Hypothalamus (tissue), 51 donors: ENCODE results near the gene C9orf153.
"Not testable (repeated sequence)": the region's sequence is repeated elsewhere in the genome, so short reads cannot be mapped to it uniquely, and the experiment has no call there.

Source experiments
- DNase-seq, 51 donors: peaks; one replicate each; lab custom pipeline; 2025; lab: John Stamatoyannopoulos, UW

The C9orf153 gene

GRCh38 chr9:86201474-86202337 lies 57.8 kb downstream of the C9orf153 start:
- peak in 2 of 51 donors; percentile 2 to 4 for DNase-seq

- no peak for DNase-seq
Measured at GRCh38 chr9:86200599-86201162, 58.8 kb downstream of the C9orf153 start.

DNA sequence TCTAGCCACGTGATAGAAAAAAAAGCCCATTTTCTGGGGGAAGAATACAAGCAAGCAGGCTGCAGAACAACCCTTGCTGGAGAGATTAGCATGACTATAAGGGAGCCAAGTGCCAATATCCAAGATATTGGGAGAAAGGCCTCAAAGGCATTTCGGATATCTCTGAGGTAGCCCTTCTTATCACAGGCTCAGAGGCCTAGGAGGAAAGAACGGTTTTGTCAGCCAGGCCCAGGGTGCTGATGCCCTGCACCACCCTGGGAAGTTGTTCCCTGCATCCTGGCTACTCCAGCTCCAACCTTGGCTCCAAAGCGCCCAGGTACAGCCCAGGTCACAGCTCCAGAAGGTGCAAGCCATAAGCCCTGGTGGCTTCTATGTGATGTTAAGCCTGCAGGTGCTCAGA lies 66.4 kb downstream of the C9orf153 start:
- DNase-seq: no peak

GRCh38 chr9:86190700-86191099 lies 68.8 kb downstream of the C9orf153 start:
- DNase-seq: not testable (repeated sequence)

GRCh38 chr9:86187121-86187520 lies 72.3 kb downstream of the C9orf153 start:
- DNase-seq: no peak

DNA sequence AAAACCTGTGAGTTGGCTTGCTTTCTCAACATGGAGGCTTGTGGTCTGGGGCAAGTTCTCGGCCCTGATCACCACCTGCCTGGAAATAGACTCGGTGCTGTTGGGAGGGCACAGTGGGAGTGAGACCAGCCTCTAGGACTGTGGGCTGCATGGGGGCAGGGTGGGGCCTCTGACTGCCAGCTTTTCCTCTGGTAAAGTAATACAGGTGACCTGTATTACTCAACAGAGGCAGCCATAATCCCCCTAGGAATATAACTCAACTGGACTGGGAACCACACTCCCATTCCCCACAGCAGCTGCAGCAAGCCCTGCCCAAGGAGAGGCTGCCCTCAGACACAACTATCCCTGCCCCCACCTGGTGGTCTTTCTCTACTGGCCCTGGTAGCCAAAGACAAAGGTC lies 72.8 kb downstream of the C9orf153 start:
- no peak for DNase-seq

DNA sequence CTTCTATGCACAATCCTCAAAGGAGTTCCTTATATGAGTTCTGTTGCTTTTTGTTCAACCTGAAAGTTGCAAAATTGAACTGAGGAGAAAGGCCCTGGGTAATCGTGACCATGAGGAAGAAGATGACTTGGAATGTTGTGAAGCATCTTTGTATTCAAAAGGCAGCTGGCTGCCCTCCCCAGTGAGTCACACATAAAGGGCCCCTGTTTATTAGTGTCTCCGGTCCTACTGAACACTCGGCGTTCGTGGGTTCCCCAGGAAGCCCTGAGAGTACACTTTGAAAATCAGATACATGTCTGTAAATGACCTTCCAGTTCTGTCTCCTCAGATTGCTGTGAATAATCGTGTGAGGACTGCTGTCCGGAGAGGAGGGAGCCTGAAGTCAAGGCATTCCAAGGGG lies 73.6 kb downstream of the C9orf153 start:
- DNase-seq: peak in 14 of 51 donors; percentile 3 to 35 (median 14)

DNA sequence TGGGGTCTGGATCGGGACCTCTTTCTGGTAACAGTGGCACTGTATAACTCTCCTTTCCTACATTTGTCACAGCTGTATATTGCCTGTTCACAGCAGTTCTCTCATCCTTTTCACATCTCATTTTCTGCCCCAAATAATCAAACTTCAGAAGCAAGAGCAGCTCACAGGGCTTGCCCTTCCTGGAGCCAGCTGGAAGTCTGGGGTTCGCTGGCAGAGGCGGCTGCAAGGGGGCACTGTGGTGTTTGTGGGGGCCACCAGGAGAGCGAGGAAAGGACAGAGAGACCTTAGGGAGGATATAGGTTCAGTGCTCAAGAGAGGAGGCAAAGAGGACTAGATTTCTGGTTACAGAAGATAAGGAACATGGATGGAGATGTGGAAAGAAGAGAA lies 75.3 kb downstream of the C9orf153 start:
- no peak for DNase-seq

GRCh38 chr9:86183229-86184137 lies 76.0 kb downstream of the C9orf153 start:
- DNase-seq: no peak

DNA sequence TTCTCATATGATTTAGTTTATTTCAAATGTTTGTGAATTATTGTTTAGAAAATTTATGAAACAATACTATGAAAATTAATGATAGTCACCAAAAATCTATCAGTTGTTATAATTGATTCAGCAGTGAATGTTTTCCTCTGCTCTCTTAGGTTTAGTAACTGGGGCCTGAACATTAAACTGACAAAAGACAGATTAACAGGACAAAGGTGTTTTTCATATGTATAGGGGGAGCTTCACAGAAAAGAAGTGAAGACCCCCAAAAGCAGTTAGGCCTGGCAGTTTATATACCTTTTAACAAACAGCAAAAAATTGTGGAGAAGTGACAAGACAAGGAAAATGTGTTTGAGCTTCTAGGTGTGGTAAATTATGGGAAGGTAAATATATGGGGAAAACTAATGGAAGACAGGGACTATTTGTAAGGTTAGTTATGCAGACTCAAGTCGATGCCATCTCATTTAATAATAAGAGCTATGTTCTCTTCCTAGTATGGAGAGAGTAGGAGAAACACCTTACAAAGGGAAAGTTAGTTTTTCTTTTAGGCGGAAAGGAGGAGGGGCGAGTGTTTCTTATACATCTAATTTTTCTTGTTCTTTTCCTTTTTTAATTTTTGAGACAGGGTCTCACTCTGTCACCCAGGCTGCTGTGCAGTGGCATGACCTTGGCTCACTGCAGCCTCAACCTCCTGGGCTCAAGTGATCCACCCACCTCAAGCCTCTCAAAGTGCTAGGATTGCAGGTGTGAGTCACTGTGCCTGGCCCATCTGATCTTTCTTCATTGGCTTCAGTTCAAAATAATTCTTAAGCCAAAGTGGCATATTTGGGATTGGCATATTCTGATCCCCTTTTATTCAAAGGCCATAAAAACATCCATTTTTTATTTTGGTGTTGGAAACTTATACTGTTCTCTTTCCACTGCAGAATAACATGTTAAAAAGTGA lies 77.8 kb downstream of the C9orf153 start:
- DNase-seq: no peak

DNA sequence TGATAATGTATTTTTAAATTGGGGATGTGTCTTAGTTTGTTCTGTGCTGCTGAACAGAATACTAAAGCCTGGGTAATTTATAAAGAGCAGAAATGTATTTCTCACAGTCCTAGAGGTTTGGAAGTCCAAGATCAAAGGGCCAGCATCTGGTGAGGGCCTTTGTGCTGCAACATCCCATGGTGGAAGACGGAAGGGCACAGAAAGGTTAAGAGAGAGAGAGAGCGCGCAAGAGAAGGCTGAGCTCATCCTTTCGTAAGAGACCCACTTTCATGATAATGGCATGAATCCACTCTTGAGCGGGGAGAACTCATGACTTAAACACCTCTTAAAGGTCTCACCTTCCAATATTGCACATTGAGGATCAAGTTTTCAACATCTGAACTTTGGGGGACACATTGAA lies 81.0 kb downstream of the C9orf153 start:
- DNase-seq: no peak

DNA sequence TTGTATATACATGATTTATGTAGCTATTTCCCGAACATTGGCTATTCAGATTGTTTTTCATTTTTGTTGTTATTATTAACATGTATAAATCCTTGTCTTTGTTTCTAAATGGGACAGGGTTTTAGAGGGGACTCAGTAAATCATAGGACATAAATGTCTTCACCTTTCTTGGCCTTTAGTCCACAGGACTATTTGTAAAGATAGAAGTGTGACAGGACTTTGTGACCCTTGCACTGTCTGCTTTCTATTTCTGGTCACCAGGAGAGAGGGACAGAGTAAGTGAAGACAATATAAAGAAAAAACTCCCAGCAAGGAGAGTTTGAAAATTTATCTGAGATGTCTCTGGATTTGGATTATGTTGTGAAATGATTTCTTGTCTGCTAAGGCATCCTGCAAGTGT lies 81.5 kb downstream of the C9orf153 start:
- no peak for DNase-seq

DNA sequence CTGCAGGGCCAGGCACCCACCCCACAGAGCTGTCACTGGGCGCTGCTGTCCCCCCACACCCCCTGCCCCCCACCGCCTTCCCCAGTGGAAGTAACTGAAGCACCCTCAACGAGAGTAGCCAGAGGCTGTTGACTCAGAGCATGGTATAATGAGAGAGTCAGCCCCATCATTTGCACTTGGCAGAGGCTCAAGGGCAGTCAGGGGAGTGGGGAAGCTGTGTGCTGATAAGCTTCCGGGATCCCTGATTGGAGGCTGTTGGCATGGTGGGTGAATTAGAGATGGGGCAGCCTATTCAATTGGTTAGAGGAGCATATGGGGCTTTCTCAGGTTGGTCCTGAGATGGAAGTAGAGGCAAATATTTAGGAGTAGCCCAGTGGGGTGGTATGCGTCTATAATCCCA lies 83.0 kb downstream of the C9orf153 start:
- DNase-seq: no peak

GRCh38 chr9:86175743-86176456 lies 83.6 kb downstream of the C9orf153 start:
- DNase-seq: no peak

DNA sequence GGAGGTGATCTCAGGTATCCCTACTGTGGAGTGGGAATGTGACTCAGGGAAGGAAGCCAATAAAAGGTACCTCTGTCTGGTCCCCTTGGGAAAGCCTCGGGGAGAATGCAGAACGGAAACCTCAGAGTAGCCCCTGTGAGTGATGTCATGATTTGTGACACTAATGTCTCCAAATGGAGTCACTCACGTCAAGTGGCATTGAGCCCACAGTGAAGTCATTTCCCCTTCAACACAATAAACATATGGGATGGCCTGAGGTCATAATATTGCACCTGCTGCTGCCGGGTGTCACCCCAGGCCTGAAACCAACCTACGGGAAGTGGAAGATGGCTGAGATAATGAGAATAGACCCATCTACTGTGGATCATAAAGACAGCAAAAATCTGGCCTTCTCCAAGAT lies 84.2 kb downstream of the C9orf153 start:
- no peak for DNase-seq
